ENCODE results near the gene TMEM259. TPM values are rescaled to one million over a fixed set of nuclear protein-coding genes. Genes with fewer than 3 reads are reported as not detected.
A peak's percentile ranks its signal among the peaks of the same experiment; 100 is the strongest.

TMEM259 gene
- total RNA-seq, 1 experiment from 2014 or later, result 171 TPM

GRCh38 chr19:1046836-1047695 is 26.1 kb upstream of the TMEM259 start:
- no peak overlapping the region for H2BK20ac ChIP-seq (ENCODE audit: low read depth, low read length, poor library complexity, severe bottlenecking)
- Mint-ChIP-seq H3K4me1 (peaks cover 2 to 15% of the 10 kb centered on the region in 2 experiments; a peak in 3 of 4 replicates), H3K4me3 (no peak overlapping the region), H3K9me3 (no peaks in the 10 kb centered on the region), H3K27me3 (ENCODE audit: low read depth) (no peaks in the 10 kb centered on the region), H3K27ac (no peak overlapping the region), H3K36me3 (ENCODE audit: insufficient read depth in 1 of 3, low read depth in 3 of 3) (peaks cover 0 to 12% (median 2%) of the 10 kb centered on the region in 3 experiments; a peak in 2 of 7 replicates)
- TF ChIP-seq CTCF (conservative IDR thresholded peaks at IDR 0.05), result no peak
- H3K23ac ChIP-seq (ENCODE audit: insufficient read length, low read depth, low read length), result no peak overlapping the region
- H3K4me2 ChIP-seq (ENCODE audit: insufficient read depth, insufficient read length, low read length), result no peak overlapping the region
- H3K18ac ChIP-seq (ENCODE audit: insufficient read length, low read depth, low read length), result no peak overlapping the region
- no CpG with 5 or more reads among the region's 77 CpGs for WGBS (ENCODE audit: extremely low coverage, insufficient read length, low lambda C conversion rate)
- H2BK15ac ChIP-seq (ENCODE audit: low read depth, low read length), result no peak overlapping the region
- no peak overlapping the region for H2AK5ac ChIP-seq (ENCODE audit: insufficient read length, low read length)
- H3K9ac ChIP-seq (ENCODE audit: extremely low read depth, insufficient read length, low read length), result no peak overlapping the region
- no peak overlapping the region for H3T11ph ChIP-seq (ENCODE audit: low read length)
- H3K4me1 ChIP-seq (ENCODE audit: insufficient read depth, low read length), result no peaks in the 10 kb centered on the region; the same call in 1 of the 2 replicates
- H3K9me3 ChIP-seq (ENCODE audit: control insufficient read depth, low read depth, low read length), result no peaks in the 10 kb centered on the region
- no peak overlapping the region for H2BK12ac ChIP-seq (ENCODE audit: insufficient read length, low read depth, low read length)
- H4K5ac ChIP-seq (ENCODE audit: insufficient read length, low read depth, low read length), result no peak overlapping the region
- no peaks in the 10 kb centered on the region for H3K79me2 ChIP-seq (ENCODE audit: insufficient read depth, low read length)
- H4K91ac ChIP-seq (ENCODE audit: insufficient read length, low read depth, low read length), result no peak overlapping the region
- no peaks in the 10 kb centered on the region for H3K27me3 ChIP-seq (ENCODE audit: insufficient read depth, low read length)
- peak; percentile 36 for DNase-seq
- H2BK120ac ChIP-seq (ENCODE audit: low read depth, low read length, poor library complexity, severe bottlenecking), result no peak overlapping the region
- H3K14ac ChIP-seq (ENCODE audit: insufficient read depth, low read length), result no peak overlapping the region; the same call in 1 of the 2 replicates
- no peaks in the 10 kb centered on the region for H3K79me1 ChIP-seq (ENCODE audit: insufficient read depth, low read depth, low read length, poor library complexity, severe bottlenecking)
- no peaks in the 10 kb centered on the region for H3K23me2 ChIP-seq (ENCODE audit: insufficient read length, low read depth, low read length, poor library complexity, severe bottlenecking)
- no peak overlapping the region for H2BK5ac ChIP-seq (ENCODE audit: insufficient read length, low read length)
- no peak overlapping the region for H3K27ac ChIP-seq (ENCODE audit: insufficient read length, low read depth, low read length)
- no peaks in the 10 kb centered on the region for H4K20me1 ChIP-seq (ENCODE audit: control insufficient read depth, insufficient read depth, insufficient read length)
- H2AFZ ChIP-seq (ENCODE audit: low read length), result no peak overlapping the region
- no peak overlapping the region for H3K4ac ChIP-seq (ENCODE audit: low read depth, low read length)
- H4K8ac ChIP-seq (replicated peaks; ENCODE audit: insufficient read length, low read depth, low read length), result no peak overlapping the region
- no peak overlapping the region for H3K56ac ChIP-seq (ENCODE audit: insufficient read length, low read depth, low read length)

All from H9 (cell line).